ENCODE measurements around the gene CCL17.

DNA sequence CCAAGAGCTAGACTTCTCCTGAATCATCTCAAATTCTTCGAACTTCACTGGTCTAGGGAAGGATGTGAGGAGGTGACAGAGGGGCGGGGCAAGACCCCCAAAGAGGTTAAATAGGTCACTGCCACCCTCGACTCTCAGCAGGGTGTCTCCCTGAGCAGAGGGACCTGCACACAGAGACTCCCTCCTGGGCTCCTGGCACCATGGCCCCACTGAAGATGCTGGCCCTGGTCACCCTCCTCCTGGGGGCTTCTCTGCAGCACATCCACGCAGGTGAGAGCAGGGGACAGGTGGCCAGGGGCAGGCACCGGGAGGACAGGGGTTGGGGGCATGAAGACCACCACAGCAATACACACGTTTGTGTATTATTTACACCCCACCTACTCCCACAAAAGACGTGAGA, 9.2 kb downstream of the CCL17 start:
- TF ChIP-seq ZNF768 (tag by site-specific recombination; IDR thresholded peaks at IDR 0.05) (no peak), ZBTB21 (tag by site-specific recombination; IDR thresholded peaks at IDR 0.05) (no peak), ZNF274 (IDR thresholded peaks at IDR 0.05; ENCODE audit: low read length) (no peak), ZNF274 (tag by site-specific recombination; IDR thresholded peaks at IDR 0.05; ENCODE audit: borderline replicate concordance) (no peak), EGR2 (tag by site-specific recombination; IDR thresholded peaks at IDR 0.05; ENCODE audit: low read depth) (no peak), ZNF501 (tag by site-specific recombination; IDR thresholded peaks at IDR 0.05) (no peak)
- TF ChIP-seq, protein P1, sequence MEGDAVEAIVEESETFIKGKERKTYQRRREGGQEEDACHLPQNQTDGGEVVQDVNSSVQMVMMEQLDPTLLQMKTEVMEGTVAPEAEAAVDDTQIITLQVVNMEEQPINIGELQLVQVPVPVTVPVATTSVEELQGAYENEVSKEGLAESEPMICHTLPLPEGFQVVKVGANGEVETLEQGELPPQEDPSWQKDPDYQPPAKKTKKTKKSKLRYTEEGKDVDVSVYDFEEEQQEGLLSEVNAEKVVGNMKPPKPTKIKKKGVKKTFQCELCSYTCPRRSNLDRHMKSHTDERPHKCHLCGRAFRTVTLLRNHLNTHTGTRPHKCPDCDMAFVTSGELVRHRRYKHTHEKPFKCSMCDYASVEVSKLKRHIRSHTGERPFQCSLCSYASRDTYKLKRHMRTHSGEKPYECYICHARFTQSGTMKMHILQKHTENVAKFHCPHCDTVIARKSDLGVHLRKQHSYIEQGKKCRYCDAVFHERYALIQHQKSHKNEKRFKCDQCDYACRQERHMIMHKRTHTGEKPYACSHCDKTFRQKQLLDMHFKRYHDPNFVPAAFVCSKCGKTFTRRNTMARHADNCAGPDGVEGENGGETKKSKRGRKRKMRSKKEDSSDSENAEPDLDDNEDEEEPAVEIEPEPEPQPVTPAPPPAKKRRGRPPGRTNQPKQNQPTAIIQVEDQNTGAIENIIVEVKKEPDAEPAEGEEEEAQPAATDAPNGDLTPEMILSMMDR (tag by site-specific recombination; IDR thresholded peaks at IDR 0.05), result no peak
